HG03521 (cell line): ENCODE measurements around the gene GCFC2.
A peak's percentile ranks its signal among the peaks of the same experiment; 100 is the strongest.
"Not testable (repeated sequence)": the region's sequence is repeated elsewhere in the genome, so short reads cannot be mapped to it uniquely, and the experiment has no call there.

Experiments used
- ATAC-seq: cut with Tn5 transposase; IDR thresholded peaks from one replicate; pipeline ENCODE4 v1.9.1; 2021; ENCODE audit warnings: mild to moderate bottlenecking, moderate library complexity; ENCODE audit not compliant: unreplicated experiment

Gene GCFC2

GRCh38 chr2:75710577-75711253, at the start of gene GCFC2:
GCFC2 (minus strand) TSS chr2:75710915; CDS start chr2:75710855, 60 bp downstream.
- ATAC-seq, result peak; percentile 94

- no peak for ATAC-seq
These were observed 42.1 kb upstream of the GCFC2 start for GRCh38 chr2:75752828-75753227.

- ATAC-seq, result no peak
These were observed 41.2 kb upstream of the GCFC2 start for GRCh38 chr2:75751824-75752468.

- ATAC-seq, result no peak
These were observed 40.6 kb upstream of the GCFC2 start for GRCh38 chr2:75751360-75751759.

GRCh38 chr2:75737961-75738360, 27.2 kb upstream of the GCFC2 start:
- no peak for ATAC-seq

GRCh38 chr2:75736276-75736675, 25.6 kb upstream of the GCFC2 start:
- ATAC-seq, result no peak

GRCh38 chr2:75729861-75730260, 19.1 kb upstream of the GCFC2 start:
- no peak for ATAC-seq

GRCh38 chr2:75728614-75729419, 18.1 kb upstream of the GCFC2 start:
- ATAC-seq, result no peak

GRCh38 chr2:75722687-75723086, 12.0 kb upstream of the GCFC2 start:
- ATAC-seq, result no peak

- ATAC-seq, result no peak
These were observed 9.8 kb upstream of the GCFC2 start for GRCh38 chr2:75720525-75720924.

GRCh38 chr2:75719616-75720015, 8.9 kb upstream of the GCFC2 start:
- ATAC-seq, result no peak

GRCh38 chr2:75716406-75716805, 5.7 kb upstream of the GCFC2 start:
- no peak for ATAC-seq

GRCh38 chr2:75711590-75711989, 875 bp upstream of the GCFC2 start:
- ATAC-seq, result not testable (repeated sequence)

- ATAC-seq, result no peak
These were observed 517 bp downstream of the GCFC2 start for GRCh38 chr2:75710220-75710576.

- ATAC-seq, result no peak
These were observed 1.4 kb downstream of the GCFC2 start for GRCh38 chr2:75709297-75709696.

- ATAC-seq, result no peak
These were observed 2.8 kb downstream of the GCFC2 start for GRCh38 chr2:75707901-75708300.

- no peak for ATAC-seq
These were observed 4.8 kb downstream of the GCFC2 start for GRCh38 chr2:75705921-75706320.

- no peak for ATAC-seq
These were observed 7.0 kb downstream of the GCFC2 start for GRCh38 chr2:75703589-75704287.

GRCh38 chr2:75702593-75702992, 8.1 kb downstream of the GCFC2 start:
- ATAC-seq, result no peak

GRCh38 chr2:75698918-75699317, 11.8 kb downstream of the GCFC2 start:
- no peak for ATAC-seq

- ATAC-seq, result no peak
These were observed 22.5 kb downstream of the GCFC2 start for GRCh38 chr2:75688196-75688595.
